Caco-2 (cell line): ENCODE data around the gene STAT4. TPM values are rescaled to one million over a fixed set of nuclear protein-coding genes. Genes with fewer than 3 reads are reported as not detected.

Experiments
- BruUV-seq: library from RNA; stranded (reverse); fragments of 400-500 nt; replicated peaks from 2 replicates; lab custom pipeline; 2021; lab: Mats Ljungman, UMichigan
- CTCF ChIA-PET: fragments of 300-600 bp; sonication (Branson Sonifier 250); formaldehyde crosslinking; loops from one replicate; lab custom pipeline; 2022; ENCODE audit warnings: antibody characterized with exemption; lab: Charles Lee
- POLR2A ChIA-PET: fragments of 300-600 bp; sonication (Branson Sonifier 250); formaldehyde crosslinking; loops from one replicate; lab custom pipeline; 2022; ENCODE audit warnings: antibody characterized with exemption; lab: Charles Lee
- DNase-seq, 2 experiments: peaks; one replicate each; pipeline versions ENCODE4 v3.0.0 to v3.0.0-alpha.2; 2020 to 2022
- H3K27me3 ChIP-seq: replicated peaks from 2 replicates; pipeline ENCODE4 v1.6.0; 2011; ENCODE audit warnings: low read length; ENCODE audit not compliant: control insufficient read depth, insufficient read depth
- H3K36me3 ChIP-seq: 2 replicates; pipeline ENCODE4 v1.5.1; 2011; ENCODE audit warnings: low read length; ENCODE audit not compliant: control insufficient read depth, insufficient read depth
- H3K4me1 ChIP-seq: fragments of 250-450 bp; sonication (Bioruptor Pico); 2 replicates; pipeline ENCODE4 v1.5.1; 2020; ENCODE audit warnings: mild to moderate bottlenecking
- H3K4me3 ChIP-seq: 2 replicates; pipeline ENCODE4 v1.5.1; 2011; ENCODE audit warnings: low read depth, mild to moderate bottlenecking, control low read depth, low read length
- H3K9me3 ChIP-seq: fragments of 250-450 bp; sonication (Bioruptor Pico); 2 replicates; pipeline ENCODE4 v1.5.1; 2020; ENCODE audit warnings: mild to moderate bottlenecking, moderate library complexity
- H3K27ac Mint-ChIP-seq: one replicate; pipeline ENCODE4 v1.8.0; 2022; ENCODE audit warnings: mixed read lengths; ENCODE audit not compliant: unreplicated experiment
- H3K27me3 Mint-ChIP-seq: one replicate; pipeline ENCODE4 v1.8.0; 2022; ENCODE audit warnings: mixed read lengths; ENCODE audit not compliant: insufficient read depth, unreplicated experiment
- H3K36me3 Mint-ChIP-seq: one replicate; pipeline ENCODE4 v1.8.0; 2022; ENCODE audit warnings: mild to moderate bottlenecking, mixed read lengths; ENCODE audit not compliant: insufficient read depth, unreplicated experiment
- H3K4me1 Mint-ChIP-seq: one replicate; pipeline ENCODE4 v1.8.0; 2022; ENCODE audit warnings: low read depth, mixed read lengths; ENCODE audit not compliant: unreplicated experiment
- H3K4me3 Mint-ChIP-seq: one replicate; pipeline ENCODE4 v1.8.0; 2022; ENCODE audit warnings: mild to moderate bottlenecking, moderate library complexity, mixed read lengths; ENCODE audit not compliant: unreplicated experiment
- H3K9me3 Mint-ChIP-seq: one replicate; pipeline ENCODE4 v1.8.0; 2022; ENCODE audit warnings: mixed read lengths; ENCODE audit not compliant: unreplicated experiment
- intact Hi-C: fragments of 100-400 bp; cut with micrococcal nuclease; formaldehyde crosslinking; loops from one replicate; pipeline ENCODE4 v1.10.0; 2022; ENCODE audit not compliant: unreplicated experiment
- total RNA-seq: library from RNA; stranded (reverse); gene quantifications from 2 replicates; pipeline ENCODE4 v1.2.3, GENCODE V29; 2022
- TF ChIP-seq, protein P1 (sequence below), 2 experiments: fragments of 200-600 bp in 1 of 2; IDR thresholded peaks; 1 replicate in 1 of 2; 2 replicates in 1 of 2; pipeline versions ENCODE4 v1.5.1 to v1.8.0; 2011 to 2022; ENCODE audit warnings: antibody characterized with exemption in 1 of 2, control low read depth in 1 of 2, inconsistent platforms in 1 of 2, low read depth in 1 of 2, low read length in 1 of 2, mild to moderate bottlenecking in 1 of 2, moderate library complexity in 1 of 2; ENCODE audit not compliant: insufficient read depth in 1 of 2, severe bottlenecking in 1 of 2, unreplicated experiment in 1 of 2

The STAT4 gene
- total RNA-seq, 1 experiment from 2014 or later, result 0.48 TPM

DNA sequence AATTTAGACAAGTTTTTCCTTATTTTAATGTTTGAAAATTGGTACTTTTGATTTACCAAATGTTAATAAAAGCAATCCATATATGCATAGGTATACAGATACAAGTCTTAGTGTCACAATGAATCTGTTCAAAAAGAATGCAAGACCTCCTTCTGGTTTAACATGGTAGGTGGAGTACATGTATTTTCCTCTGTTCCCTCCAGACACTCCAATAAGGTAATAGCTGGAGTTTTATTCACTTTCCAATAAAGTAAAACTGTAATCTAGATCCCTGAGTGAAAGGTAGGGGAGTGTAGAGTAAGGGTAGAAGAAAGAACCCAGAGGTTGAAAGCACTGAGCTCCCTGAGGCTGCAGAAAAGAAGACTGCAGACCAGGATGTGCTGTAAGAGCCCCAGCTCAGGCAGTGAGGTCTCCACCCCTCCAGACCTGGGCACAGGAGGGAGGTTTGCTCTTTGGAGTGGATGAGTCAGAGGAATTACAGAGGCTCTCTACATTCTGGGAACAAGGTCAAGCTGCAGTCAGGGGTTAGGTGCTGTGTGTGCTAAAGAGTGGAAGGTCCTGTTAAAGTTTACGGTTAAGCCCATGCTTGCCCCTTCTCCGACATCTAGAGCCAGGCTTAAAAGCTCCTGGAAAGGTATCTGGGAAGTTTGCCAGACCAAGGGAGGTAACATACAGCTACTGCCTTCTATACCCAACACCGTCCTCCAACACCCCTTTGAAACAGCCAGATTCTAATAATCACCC, 109.2 kb downstream of the STAT4 start:
- Mint-ChIP-seq H3K27ac (peak overlapping the region; percentile 3), H3K27me3 (no peaks in the 10 kb centered on the region), H3K4me1 (peaks cover 10% of the 10 kb centered on the region), H3K9me3 (peaks cover 22% of the 10 kb centered on the region), H3K4me3 (no peak overlapping the region), H3K36me3 (no peaks in the 10 kb centered on the region)
- H3K4me3 ChIP-seq, result no peak overlapping the region
- H3K9me3 ChIP-seq, result 0 out of 2 replicates have a peak, but pooled peaks cover 2% of the 10 kb centered on the region
- ChIA-PET CTCF (no interaction called here), POLR2A (interaction anchor here (1.2 kb wide), 1 partner anchor 27 kb away, joined by 3 read pairs; no protein-coding TSS in a partner anchor)
- no TSS peak for BruUV-seq
- H3K27me3 ChIP-seq, result no peaks in the 10 kb centered on the region
- H3K36me3 ChIP-seq, result no peaks in the 10 kb centered on the region
- peak in 1 of 2 experiments; percentile 49 for DNase-seq
- H3K4me1 ChIP-seq, result peaks cover 12% of the 10 kb centered on the region
- TF ChIP-seq, protein P1, sequence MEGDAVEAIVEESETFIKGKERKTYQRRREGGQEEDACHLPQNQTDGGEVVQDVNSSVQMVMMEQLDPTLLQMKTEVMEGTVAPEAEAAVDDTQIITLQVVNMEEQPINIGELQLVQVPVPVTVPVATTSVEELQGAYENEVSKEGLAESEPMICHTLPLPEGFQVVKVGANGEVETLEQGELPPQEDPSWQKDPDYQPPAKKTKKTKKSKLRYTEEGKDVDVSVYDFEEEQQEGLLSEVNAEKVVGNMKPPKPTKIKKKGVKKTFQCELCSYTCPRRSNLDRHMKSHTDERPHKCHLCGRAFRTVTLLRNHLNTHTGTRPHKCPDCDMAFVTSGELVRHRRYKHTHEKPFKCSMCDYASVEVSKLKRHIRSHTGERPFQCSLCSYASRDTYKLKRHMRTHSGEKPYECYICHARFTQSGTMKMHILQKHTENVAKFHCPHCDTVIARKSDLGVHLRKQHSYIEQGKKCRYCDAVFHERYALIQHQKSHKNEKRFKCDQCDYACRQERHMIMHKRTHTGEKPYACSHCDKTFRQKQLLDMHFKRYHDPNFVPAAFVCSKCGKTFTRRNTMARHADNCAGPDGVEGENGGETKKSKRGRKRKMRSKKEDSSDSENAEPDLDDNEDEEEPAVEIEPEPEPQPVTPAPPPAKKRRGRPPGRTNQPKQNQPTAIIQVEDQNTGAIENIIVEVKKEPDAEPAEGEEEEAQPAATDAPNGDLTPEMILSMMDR (IDR thresholded peaks at IDR 0.05; ENCODE audit: insufficient read depth in 1 of 2, low read depth in 1 of 2, low read length in 1 of 2, severe bottlenecking in 1 of 2, unreplicated experiment in 1 of 2), result no peak
- intact Hi-C loops, result no loop called here

DNA sequence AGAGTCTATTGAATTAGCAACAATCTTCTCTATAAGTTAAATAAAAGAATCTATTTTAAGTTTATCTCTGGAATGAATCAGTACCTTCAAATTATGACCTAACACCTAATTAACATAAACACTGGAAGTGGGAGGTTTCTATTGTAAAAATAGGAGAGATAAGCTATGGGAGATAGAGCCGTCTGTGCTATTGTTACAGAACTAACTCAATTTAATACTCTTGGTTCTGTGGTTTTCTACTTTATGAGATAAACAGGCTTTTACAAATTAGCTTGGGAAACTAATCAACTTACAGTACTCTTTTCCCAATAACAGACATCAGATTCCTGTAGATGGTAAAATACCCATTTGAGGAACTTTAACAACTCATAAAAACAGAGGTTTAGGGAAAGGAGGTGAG, 111.2 kb downstream of the STAT4 start:
- Histone ChIP-seq H3K4me1 (peaks cover 12% of the 10 kb centered on the region), H3K9me3 (0 out of 2 replicates have a peak, but pooled peaks cover under 1% of the 10 kb centered on the region), H3K27me3 (no peaks in the 10 kb centered on the region), H3K36me3 (no peaks in the 10 kb centered on the region), H3K4me3 (no peak overlapping the region)
- intact Hi-C loops, result no loop called here
- H3K27me3 Mint-ChIP-seq, result no peaks in the 10 kb centered on the region
- H3K4me1 Mint-ChIP-seq, result peaks cover 11% of the 10 kb centered on the region
- DNase-seq, result no peak
- BruUV-seq, result no TSS peak
- H3K27ac Mint-ChIP-seq, result no peak overlapping the region
- ChIA-PET CTCF (no interaction called here), POLR2A (no interaction called here)
- H3K9me3 Mint-ChIP-seq, result peaks cover 19% of the 10 kb centered on the region
- no peaks in the 10 kb centered on the region for H3K36me3 Mint-ChIP-seq
- TF ChIP-seq, protein P1 (IDR thresholded peaks at IDR 0.05; ENCODE audit: insufficient read depth in 1 of 2, low read depth in 1 of 2, low read length in 1 of 2, severe bottlenecking in 1 of 2, unreplicated experiment in 1 of 2), result no peak
- no peak overlapping the region for H3K4me3 Mint-ChIP-seq

DNA sequence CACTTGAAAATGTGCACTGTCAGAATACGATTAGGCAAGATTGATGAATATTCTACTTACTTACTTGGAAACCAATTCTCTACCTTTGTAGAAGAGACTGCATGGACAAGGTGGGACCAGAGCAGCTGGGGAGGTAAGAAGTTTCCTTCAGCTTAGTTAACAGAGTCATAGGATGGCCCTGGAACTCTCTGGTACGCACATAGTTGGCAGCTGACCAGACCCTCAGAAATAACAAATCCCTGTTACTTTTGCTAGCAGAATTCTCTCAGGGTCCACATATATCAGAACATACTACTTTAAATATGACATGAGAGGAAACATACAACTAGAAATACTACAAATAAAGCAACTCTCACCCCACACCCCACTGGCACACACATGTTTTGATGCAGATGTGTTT, 112.1 kb downstream of the STAT4 start:
- Mint-ChIP-seq H3K4me1 (peaks cover 14% of the 10 kb centered on the region), H3K27ac (no peak overlapping the region), H3K4me3 (no peak overlapping the region), H3K36me3 (no peaks in the 10 kb centered on the region), H3K27me3 (no peaks in the 10 kb centered on the region), H3K9me3 (peaks cover 11% of the 10 kb centered on the region)
- ChIA-PET POLR2A (no interaction called here), CTCF (no interaction called here)
- no TSS peak for BruUV-seq
- intact Hi-C loops, result no loop called here
- Histone ChIP-seq H3K36me3 (no peaks in the 10 kb centered on the region), H3K4me3 (no peak overlapping the region), H3K9me3 (no peaks in the 10 kb centered on the region), H3K27me3 (no peaks in the 10 kb centered on the region), H3K4me1 (peaks cover 12% of the 10 kb centered on the region)
- TF ChIP-seq, protein P1 (IDR thresholded peaks at IDR 0.05; ENCODE audit: insufficient read depth in 1 of 2, low read depth in 1 of 2, low read length in 1 of 2, severe bottlenecking in 1 of 2, unreplicated experiment in 1 of 2), result no peak
- no peak for DNase-seq
